Loucy (cell line): ENCODE data around the gene AGAP3.

Experiments
- CTCF ChIP-seq: fragments of 200-600 bp; sonication (generic); conservative IDR thresholded peaks from 2 replicates; pipeline ENCODE4 v1.5.1; 2014; ENCODE audit warnings: mild to moderate bottlenecking, antibody characterized with exemption, low read length
- EZH2phosphoT487 ChIP-seq: fragments of 200-600 bp; IDR thresholded peaks from 2 replicates; pipeline ENCODE4 v1.6.1; 2018; ENCODE audit warnings: antibody characterized with exemption, mild to moderate bottlenecking, moderate library complexity, borderline replicate concordance

- TF ChIP-seq EZH2phosphoT487 (no peak), CTCF (no peak)
Measured at GRCh38 chr7:151167197-151167961, 81.1 kb downstream of the AGAP3 start, which contains the start of gene GBX1.
